Epithelial cell of esophagus (primary cell): ENCODE results near the gene ME3.
A peak's percentile ranks its signal among the peaks of the same experiment; 100 is the strongest.

Source experiments
- DNase-seq: peaks from one replicate; pipeline ENCODE4 v3.0.0; 2010; ENCODE audit warnings: low read depth
- H3K4me3 ChIP-seq: 2 replicates; pipeline ENCODE4 v1.5.1; 2011; ENCODE audit warnings: mild to moderate bottlenecking, low read length, control low read depth
- TF ChIP-seq, protein P1 (sequence below): IDR thresholded peaks from 2 replicates; pipeline ENCODE4 v1.5.1; 2011; ENCODE audit warnings: low read depth, mild to moderate bottlenecking, low read length, control low read depth, inconsistent platforms; ENCODE audit not compliant: insufficient read depth; ENCODE audit errors: missing control alignments

The ME3 gene

GRCh38 chr11:86575208-86575855 lies 97.1 kb downstream of the ME3 start:
- DNase-seq = peak; percentile 60
- no peak overlapping the region for H3K4me3 ChIP-seq
- TF ChIP-seq, protein P1, sequence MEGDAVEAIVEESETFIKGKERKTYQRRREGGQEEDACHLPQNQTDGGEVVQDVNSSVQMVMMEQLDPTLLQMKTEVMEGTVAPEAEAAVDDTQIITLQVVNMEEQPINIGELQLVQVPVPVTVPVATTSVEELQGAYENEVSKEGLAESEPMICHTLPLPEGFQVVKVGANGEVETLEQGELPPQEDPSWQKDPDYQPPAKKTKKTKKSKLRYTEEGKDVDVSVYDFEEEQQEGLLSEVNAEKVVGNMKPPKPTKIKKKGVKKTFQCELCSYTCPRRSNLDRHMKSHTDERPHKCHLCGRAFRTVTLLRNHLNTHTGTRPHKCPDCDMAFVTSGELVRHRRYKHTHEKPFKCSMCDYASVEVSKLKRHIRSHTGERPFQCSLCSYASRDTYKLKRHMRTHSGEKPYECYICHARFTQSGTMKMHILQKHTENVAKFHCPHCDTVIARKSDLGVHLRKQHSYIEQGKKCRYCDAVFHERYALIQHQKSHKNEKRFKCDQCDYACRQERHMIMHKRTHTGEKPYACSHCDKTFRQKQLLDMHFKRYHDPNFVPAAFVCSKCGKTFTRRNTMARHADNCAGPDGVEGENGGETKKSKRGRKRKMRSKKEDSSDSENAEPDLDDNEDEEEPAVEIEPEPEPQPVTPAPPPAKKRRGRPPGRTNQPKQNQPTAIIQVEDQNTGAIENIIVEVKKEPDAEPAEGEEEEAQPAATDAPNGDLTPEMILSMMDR = no peak

GRCh38 chr11:86574493-86575207 lies 97.8 kb downstream of the ME3 start:
- H3K4me3 ChIP-seq = no peak overlapping the region
- TF ChIP-seq, protein P1 = no peak
- DNase-seq = peak; percentile 50

DNA sequence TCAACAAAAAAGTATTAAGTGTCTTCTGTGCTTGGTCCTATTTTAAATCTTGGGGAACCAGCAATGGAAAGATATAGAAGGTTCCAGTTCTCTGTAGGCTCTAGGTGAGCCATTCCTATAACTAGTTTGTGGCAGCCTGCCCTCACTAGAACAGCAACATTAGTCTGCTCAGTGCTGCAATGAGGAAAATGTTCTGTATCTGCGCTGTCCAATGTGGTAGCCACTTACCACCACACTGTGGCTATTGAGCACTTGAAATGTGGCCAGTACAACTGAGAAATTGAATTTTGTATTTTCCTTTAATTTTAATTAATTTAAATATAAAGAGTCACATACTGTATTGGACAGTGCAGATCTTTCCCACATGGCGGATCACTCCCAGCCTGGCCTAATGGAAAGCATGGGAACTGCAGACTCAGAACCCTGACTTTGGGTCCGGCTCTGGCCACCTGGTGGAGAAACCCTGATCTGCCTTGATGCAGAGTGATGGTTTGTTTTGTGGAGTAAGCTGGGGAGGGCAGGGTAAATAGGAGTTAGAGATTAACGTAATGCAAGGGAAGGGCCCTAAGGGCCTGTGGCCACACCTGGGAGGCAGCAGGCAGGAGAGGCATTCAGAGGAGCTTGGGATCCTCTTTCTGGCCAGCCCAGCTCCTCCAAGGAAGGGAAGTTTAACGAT lies 101.0 kb downstream of the ME3 start:
- no peak for DNase-seq
- H3K4me3 ChIP-seq = no peak overlapping the region
- TF ChIP-seq, protein P1 = peak; percentile 36

- H3K4me3 ChIP-seq = no peak overlapping the region
- no peak for DNase-seq
- TF ChIP-seq, protein P1 = no peak
Observed at GRCh38 chr11:86570451-86570850, 102.0 kb downstream of the ME3 start.

DNA sequence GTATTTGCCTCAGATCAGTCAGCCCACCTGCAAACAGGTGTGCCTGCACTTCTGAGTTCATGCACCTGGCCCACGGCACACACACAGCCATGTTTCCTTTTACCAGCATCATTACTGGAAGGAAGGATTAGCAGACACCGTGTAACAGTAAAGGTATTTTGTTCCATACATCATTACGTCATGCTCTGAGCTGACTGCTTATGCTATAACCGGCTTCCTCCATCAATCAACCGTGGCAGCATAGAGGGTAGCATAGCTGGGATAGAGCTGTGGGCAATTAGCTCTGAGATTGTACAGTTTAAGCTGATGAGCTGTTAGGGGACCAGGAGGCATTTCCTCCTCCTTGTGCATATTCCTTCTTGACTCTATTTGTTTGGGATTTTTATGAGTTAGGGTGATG lies 102.4 kb downstream of the ME3 start:
- TF ChIP-seq, protein P1 = no peak
- no peak overlapping the region for H3K4me3 ChIP-seq
- peak; percentile 51 for DNase-seq

DNA sequence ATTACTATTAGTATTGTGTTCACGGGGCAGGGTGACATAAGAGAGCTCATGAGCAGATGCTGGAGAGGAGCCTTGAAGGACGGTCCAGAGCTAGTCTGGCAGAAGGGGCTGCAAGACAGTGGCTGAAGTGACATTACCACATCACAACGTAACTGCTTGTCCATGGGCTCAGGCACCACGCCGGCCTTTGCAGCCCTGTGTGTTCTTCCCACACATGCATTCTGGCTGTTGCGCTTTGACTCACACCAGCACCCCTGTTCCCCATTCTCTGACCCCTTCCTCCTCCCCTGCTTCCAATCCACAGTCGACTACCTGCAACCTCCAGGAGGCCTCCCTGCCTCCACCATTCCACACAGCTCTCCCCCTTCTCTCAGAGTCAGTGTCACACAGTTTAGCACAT lies 103.3 kb downstream of the ME3 start:
- TF ChIP-seq, protein P1 = no peak
- H3K4me3 ChIP-seq = no peak overlapping the region
- DNase-seq = no peak
